ENCODE results near the gene SERAC1. TPM values are rescaled to one million over a fixed set of nuclear protein-coding genes. Genes with fewer than 3 reads are reported as not detected.

Gene SERAC1
- total RNA-seq, 1 donor, result 26.3 TPM

DNA sequence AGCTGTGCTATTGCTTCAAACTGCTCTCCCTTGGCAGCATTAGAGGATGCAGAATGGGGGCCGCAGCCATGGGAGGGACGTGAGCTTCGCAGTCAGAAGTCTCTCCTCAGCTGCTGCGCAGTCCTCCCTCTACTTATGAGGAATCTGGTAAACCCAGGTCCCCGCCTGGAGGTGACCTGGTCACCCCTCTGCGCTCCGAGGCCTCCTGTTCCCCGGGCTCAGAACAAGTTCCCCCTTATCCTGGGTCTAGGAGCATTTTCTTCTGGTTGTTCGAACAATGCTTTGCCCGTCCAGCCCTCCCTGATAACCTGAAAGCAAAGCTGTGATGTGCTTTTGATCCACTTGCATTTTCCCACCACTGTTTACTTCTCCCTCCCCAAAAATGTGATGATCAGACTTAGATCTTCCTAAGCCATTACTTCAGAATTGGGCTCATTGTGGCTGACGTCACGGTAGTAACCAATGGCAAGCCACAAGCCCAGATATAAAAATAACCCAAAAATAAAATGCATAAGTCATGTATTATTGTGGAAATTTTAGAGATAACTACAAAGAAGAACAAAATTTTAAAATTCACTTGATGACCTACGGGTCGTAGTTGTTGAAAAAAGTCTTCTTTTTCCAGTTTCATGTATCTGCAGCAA lies 80.7 kb downstream of the SERAC1 start:
- no peak overlapping the region for H3K4me3 ChIP-seq (ENCODE audit: low read depth, low read length)
- TF ChIP-seq, protein P1, sequence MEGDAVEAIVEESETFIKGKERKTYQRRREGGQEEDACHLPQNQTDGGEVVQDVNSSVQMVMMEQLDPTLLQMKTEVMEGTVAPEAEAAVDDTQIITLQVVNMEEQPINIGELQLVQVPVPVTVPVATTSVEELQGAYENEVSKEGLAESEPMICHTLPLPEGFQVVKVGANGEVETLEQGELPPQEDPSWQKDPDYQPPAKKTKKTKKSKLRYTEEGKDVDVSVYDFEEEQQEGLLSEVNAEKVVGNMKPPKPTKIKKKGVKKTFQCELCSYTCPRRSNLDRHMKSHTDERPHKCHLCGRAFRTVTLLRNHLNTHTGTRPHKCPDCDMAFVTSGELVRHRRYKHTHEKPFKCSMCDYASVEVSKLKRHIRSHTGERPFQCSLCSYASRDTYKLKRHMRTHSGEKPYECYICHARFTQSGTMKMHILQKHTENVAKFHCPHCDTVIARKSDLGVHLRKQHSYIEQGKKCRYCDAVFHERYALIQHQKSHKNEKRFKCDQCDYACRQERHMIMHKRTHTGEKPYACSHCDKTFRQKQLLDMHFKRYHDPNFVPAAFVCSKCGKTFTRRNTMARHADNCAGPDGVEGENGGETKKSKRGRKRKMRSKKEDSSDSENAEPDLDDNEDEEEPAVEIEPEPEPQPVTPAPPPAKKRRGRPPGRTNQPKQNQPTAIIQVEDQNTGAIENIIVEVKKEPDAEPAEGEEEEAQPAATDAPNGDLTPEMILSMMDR (IDR thresholded peaks at IDR 0.05; ENCODE audit: insufficient read depth, low read depth, low read length), result no peak
- no peak for DNase-seq (ENCODE audit: low read depth)

DNA sequence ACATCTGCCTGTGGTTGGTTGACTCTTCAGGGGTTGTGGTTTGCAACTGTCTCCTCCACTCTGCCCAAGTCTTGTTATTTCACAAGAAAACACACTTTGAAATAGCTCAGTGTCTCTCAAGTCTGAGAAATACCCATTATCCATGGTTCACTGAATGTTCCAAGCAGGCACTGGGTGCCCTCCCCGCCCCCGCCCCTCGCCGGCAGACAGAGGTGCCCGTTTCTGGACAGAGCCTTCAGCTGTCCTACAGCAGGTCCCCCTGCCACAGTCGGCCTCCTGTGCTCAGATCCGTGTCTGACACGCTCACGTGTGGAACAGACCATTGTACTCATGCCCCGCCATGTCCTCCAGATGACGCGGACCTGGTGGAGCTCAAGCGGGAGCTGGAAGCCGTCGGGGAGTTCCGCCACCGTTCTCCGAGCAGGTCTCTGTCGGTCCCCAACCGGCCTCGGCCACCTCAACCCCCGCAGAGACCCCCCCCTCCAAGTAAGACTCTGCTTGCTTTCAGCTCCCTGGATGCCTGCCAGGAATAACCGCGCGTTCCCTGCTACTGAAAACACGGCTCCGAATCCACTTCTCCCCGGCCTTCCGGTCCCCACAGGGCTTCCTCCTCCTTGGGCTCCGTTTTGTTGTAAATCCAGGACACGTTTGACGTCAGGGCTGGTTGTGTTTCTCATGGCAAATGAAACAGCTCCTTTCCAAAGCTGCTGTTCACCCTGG lies 81.4 kb downstream of the SERAC1 start:
- peak; percentile 40 for DNase-seq (ENCODE audit: low read depth)
- H3K4me3 ChIP-seq (ENCODE audit: low read depth, low read length), result no peak overlapping the region
- TF ChIP-seq, protein P1 (IDR thresholded peaks at IDR 0.05; ENCODE audit: insufficient read depth, low read depth, low read length), result no peak

DNA sequence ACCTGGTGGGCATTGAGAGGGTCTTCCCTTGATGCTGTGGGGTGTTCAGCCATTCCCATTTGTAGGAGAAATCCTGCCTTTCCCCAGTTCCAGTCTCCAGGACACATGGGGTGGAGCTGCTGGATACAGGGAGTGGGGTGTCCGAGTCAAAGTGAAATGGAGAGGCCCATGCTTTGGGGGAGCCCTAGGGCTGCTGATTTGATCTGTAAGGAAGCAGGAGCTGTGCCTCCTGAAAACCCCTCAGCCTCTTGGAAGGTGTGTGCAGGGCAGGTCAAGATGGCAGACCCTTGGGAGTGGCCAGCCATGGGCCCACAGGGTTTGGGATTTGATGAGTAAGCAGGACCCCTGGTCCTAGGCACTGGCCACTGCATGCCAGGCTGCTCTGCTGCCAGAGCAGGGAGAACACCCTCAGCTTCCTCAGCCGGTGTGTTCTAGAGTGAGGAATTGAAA lies 82.0 kb downstream of the SERAC1 start:
- no peak for DNase-seq (ENCODE audit: low read depth)
- TF ChIP-seq, protein P1 (IDR thresholded peaks at IDR 0.05; ENCODE audit: insufficient read depth, low read depth, low read length), result no peak
- no peak overlapping the region for H3K4me3 ChIP-seq (ENCODE audit: low read depth, low read length)

DNA sequence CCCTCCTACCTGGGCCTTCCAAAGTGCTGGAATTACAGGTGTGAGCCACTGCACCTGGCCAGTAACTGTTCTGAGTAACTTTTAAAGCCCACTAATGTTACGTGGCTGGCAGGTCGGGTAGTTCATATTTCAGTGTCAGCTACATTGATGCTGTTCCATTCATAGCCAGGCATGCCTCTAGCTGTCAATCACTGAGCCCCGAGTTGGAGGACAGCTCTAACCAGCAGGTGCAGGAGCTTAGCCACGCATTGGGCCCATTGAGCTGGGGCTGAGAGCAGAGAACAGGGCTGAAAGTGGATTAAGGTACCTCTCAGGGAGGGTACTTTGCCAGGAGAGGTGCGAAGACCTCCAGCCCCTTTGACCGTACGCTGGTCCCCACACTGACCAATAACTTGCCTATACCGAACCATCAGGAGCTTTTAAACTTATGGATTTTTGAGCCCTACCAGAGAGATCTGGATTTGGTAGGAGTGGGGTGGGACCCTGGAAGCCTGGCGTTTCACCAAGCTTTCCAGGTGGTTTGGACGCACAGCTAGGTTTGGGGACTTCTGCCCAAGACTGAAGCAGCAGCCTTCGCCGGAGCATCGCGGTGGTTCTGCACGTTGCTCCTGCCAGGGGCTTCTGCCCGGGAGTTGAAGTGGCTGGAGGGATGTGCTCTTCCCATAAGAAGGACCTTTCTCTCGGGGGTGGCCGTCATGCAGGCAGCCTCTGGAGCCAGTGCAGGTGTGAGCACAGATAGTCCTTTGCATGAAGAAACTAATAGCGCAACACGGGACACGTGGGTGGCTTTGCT lies 82.6 kb downstream of the SERAC1 start:
- TF ChIP-seq, protein P1 (IDR thresholded peaks at IDR 0.05; ENCODE audit: insufficient read depth, low read depth, low read length), result no peak
- no peak overlapping the region for H3K4me3 ChIP-seq (ENCODE audit: low read depth, low read length)
- DNase-seq (ENCODE audit: low read depth), result no peak

DNA sequence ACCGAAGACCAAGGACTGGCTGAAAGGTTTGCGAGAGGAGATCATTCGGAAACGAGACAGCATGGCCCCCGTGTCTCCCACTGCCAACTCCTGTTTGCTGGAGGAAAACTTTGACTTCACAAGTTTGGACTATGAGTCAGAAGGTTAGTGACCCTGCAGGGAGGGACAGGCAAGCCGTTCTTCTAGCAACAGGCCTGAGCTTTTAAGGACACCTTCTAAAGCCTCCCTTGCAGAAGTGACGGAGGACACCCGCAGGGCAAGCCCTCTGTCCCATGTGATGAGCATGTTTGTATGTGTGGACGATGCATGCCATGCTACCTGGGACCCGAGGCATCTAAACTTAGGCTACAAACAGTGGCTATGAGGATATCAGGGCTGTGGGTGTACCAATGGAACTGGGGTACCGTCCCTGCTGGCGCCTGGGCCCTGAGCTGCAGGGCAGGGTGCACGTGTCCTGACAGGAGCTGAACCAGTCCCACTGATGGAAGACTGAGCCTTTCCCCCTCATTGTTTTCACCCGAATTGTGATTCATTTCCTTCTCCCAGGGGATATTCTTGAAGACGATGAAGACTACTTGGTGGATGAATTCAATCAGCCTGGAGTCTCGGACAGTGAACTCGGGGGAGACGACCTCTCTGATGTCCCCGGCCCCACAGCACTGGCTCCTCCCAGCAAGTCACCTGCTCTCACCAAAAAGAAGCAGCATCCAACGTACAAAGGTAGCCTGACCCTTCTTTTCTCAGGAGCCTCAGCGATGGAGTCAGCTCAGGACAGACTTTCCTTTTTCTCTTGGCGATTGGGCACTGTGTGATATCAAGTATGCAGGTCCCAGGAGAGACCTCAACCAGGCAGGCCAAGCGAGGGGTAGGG lies 84.4 kb downstream of the SERAC1 start:
- TF ChIP-seq, protein P1 (IDR thresholded peaks at IDR 0.05; ENCODE audit: insufficient read depth, low read depth, low read length), result no peak
- no peak overlapping the region for H3K4me3 ChIP-seq (ENCODE audit: low read depth, low read length)
- peak; percentile 30 for DNase-seq (ENCODE audit: low read depth)

DNA sequence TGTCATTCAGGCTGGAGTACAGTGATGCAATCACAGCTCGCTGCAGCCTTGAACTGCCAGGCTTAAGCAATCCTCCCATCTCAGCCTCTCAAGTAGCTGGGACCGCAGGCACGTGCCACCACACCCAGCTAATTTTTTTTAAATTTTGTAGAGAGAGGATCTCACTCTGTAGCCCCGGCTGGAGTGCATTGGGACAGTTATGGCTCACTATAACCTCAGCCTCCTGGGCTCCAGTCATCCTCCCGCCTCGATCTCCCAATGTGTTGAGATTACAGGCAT lies 86.5 kb downstream of the SERAC1 start:
- H3K4me3 ChIP-seq (ENCODE audit: low read depth, low read length), result no peak overlapping the region
- DNase-seq (ENCODE audit: low read depth), result no peak
- TF ChIP-seq, protein P1 (IDR thresholded peaks at IDR 0.05; ENCODE audit: insufficient read depth, low read depth, low read length), result no peak

Data from fibroblast of villous mesenchyme (primary cell).